Measurements from ENCODE around the gene BCL11B. TPM values are rescaled to one million over a fixed set of nuclear protein-coding genes. Genes with fewer than 3 reads are reported as not detected.

Gene BCL11B
- polyA plus RNA-seq, 1 donor = 1.4 TPM

DNA sequence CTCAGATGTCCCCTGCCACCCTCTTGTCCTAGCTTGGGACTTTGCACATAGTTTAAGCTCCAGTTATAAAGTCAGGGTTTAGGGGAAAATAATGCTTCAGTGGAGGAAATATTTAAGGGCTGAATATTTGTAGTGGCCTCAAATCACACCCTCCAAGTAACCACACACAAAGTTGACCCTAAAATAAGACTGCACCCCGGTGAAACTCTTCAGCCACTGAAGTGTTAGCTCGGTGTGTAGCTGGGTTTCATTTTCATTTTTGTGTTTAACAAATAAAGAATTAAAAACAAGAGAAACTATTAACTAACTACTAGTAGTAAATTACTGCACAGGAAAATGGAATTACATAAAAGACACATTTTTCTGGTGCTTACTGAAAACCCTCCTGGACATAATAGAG, 14.8 kb upstream of the BCL11B start:
- DNase-seq = no peak

- DNase-seq = no peak
Observed at GRCh38 chr14:99284254-99285004, 12.4 kb upstream of the BCL11B start.

GRCh38 chr14:99282261-99283050, 10.5 kb upstream of the BCL11B start:
- no peak for DNase-seq

- no peak for DNase-seq
Observed at GRCh38 chr14:99281396-99281795, 9.4 kb upstream of the BCL11B start.

DNA sequence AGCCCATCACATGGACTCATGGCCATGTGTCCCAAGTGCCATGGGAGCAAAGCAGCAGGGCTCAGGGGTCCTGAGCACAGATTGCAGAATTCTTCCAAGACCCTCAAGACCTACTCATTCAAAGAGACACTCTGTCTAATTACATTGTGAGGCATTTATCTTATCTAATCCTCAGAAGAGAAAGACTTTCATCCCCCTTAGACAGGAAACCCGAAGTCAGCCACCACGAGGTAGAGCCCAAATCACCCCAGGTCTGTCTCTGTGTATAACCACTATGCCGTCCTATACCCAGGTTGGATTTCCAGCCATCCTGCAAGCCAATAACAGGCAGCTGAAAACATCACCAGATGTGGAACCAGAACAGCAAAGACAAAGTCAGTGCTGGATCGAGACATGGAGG, 8.9 kb upstream of the BCL11B start:
- no peak for DNase-seq

DNA sequence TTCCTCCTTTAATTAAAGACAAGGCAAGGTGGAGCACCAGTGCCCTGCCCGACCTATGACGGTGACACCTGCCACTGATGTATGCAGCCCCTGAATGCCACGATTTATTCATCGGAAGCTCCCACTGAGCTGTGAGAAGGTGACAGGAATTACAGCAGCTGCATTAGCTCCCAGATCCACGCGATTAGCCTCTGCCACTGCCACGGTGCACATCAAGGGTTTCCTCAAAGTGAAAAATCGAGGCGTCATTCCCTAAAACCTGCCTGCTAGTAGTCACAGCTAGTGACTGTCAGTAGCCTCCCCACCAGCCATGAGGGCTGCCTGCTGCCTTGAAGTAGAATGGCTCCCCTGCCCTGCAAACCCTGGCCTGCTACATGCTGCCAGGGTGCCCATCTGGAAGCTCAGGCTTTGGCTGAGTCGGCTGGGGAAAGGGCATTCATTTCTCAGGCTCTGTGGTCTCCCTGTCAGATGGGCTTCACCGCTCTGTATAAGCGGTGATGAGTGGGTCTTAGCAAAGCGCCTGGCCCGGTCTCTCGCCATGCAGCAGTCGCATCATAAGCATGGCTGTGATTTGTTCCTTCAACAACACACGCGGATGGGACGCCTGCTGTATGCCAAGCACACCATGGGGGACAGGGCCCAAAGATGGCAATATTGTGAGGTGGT, 8.2 kb upstream of the BCL11B start:
- DNase-seq = no peak

DNA sequence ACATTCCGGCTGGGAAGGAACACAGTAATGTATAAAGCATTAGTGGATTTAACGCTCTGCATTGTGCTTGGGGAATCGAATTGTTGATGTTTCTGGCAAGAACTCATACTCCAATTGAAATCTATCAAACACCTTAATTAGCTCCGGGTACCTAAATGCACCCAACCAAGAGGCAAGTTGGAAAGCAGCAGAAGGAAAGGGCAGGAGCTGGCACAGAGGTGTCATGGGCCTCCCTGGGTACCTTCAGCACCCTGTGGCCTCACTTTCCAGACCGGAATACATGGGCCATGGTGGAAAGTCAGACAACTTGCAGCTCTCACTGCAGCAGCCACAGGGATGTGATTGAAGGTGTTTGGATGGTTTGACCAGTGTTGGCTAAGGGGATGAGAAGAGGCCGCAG, 6.8 kb upstream of the BCL11B start:
- no peak for DNase-seq

- no peak for DNase-seq
Observed at GRCh38 chr14:99277530-99277929, 5.5 kb upstream of the BCL11B start.

- DNase-seq = no peak
Observed at GRCh38 chr14:99276482-99276881, 4.5 kb upstream of the BCL11B start.

- no peak for DNase-seq
Observed at GRCh38 chr14:99275222-99275584, 3.2 kb upstream of the BCL11B start.

- peak; percentile 80 for DNase-seq
Observed at GRCh38 chr14:99274346-99275221, 2.6 kb upstream of the BCL11B start.

DNA sequence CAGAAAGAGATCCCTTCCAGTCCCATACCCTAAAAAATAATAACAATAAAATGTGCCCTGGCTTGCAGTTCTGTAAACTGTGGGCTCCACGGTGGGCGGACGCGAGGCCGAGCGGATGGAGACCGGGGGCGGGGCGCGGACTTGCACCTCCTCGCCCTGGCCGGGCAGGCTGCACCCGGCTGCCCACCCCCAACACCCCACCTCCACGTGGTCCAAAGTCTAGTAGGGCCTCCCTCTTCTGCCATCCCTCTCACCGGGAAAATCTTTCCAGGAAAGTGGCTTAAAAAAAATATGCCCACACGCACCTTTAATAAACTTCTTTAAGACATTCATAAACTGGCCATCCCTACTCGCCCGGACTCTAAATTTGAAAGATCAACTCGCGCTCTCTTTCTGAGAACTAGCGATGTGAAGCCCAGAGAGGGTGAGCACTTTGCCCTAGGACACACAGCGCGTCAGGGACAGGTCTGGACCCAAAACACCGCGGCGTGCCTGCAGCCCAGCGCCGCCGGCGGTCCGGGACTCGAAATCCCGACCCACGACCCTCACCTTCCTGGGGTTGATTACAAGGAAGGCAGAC, 1.9 kb upstream of the BCL11B start:
- no peak for DNase-seq

DNA sequence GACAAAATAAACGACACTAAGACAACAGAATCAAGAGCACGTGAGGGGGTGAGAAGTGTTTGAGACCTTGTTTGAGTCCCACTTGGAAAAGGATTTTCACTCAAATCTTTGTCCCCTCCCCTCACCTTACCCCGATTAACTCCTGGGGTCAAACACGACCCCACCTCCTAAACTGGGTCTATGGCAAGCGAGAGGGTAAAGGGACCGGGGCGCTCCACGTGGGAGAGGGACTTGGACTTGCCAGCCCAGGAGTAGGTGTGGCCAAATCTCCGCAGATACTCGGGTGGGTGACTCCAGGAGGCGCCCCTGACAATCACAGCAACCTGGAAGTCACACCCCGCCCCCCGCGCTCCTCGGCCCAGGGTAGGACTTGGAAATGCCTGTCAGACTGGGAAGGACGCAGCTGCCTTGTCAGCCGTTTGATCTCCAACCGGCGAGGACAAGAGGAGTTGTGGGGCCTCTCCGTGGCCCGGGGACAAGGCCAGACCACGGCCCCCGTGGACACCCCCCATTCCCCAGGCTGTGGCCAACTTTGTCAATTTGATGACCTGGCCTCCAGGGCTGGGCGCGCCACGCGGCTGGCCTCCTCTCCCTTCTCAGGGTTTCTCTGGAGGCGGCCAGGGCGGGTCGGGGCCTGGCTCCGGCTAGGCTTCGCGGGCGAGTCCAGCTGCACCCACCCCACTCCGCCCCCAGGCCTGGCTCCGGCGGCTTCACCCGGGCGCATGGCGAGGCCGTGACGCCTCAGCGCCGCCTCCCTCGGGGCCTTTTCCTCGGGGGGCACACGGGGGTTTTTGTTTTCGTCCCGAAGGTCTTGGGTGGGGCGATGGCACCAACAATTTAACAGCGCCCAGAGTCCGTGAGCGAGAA, 1.1 kb upstream of the BCL11B start:
- DNase-seq = no peak

DNA sequence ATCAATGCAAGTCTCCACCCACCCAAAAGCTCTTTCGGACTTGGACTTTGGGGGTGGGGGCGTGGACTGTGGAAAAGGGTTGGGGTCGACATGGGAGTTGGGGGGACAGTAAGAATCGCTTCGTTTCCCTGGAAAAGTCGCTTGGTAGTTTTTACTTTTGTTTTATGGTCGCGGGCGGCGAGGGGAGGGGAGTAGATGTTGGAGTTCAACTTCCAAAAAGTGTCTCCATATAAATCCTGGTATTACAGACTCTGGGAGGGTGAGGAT, 568 bp upstream of the BCL11B start:
- DNase-seq = no peak

DNA sequence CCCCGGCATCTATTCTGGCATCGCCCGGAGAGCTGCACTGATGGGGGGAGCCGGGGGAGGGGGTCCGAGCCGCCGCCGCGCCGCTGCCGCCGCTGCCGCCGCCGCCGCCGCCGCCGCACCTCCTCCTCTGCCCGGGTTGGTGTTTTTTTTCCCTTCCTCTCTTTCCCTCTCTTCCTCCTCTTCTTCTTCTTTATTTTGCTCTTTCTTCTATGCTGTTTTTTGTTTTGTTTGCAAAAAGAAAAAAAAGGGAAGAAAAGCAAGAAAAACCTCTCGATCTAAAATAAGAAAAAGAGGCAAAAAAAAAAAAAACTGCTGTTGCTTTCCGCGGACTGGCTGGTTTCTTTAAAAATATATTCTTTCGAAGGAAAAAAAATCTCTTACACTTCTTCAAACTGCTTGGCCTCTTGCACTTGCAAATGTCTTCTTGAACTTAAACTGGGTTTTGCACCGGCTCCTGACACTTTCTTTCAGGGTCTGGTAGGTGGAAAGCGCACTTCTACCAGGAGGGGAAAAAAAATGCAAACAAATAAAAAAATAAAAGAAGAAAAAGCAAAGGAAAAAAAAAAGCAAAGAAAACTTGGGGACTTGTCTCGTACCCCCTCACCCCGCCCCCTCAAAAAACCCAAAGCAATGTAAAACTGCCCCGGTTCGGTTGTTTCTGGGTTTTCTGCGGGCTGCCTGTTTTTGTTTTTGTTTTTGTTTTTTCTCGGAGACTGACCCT, 616 bp downstream of the BCL11B start:
- no peak for DNase-seq

DNA sequence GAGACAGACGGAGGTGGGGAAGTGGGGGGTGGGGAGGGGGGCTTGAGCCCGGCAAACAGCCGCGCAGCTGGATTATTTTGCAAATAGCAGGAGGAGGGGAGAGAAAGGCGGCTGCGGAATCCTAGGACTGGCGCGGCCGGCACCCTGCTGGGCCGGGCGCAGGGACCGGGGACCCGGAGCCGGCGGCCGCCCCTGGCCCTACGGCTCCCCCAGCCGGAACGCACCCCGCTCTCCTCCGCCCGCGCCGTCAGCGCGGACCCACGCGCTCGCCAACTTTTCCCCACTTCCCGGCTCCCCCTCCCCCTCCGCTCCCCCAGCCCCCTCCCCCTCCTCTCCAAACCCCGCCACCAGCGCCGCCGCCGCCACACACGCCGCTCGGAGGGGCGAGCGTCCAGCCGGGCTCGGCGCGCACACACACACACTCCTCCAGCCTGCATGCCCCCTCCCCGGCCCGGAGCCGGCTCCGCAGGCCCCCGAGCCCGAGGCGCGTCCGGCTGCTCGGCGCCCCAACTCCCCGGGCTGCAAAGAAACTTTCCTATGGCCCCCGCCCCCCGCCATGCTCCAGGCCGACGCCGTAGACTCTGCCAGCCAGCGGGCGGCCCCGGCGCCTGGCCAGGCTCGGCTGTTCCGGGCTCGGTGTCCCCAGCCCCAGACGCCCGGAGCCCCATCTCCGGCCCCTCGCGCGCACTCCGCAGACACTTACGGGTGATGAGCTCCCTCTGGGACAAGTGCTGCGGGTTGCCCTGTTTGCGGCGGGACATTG, 1.4 kb downstream of the BCL11B start:
- DNase-seq = no peak

GRCh38 chr14:99268810-99269707, 2.9 kb downstream of the BCL11B start:
- DNase-seq = no peak

DNA sequence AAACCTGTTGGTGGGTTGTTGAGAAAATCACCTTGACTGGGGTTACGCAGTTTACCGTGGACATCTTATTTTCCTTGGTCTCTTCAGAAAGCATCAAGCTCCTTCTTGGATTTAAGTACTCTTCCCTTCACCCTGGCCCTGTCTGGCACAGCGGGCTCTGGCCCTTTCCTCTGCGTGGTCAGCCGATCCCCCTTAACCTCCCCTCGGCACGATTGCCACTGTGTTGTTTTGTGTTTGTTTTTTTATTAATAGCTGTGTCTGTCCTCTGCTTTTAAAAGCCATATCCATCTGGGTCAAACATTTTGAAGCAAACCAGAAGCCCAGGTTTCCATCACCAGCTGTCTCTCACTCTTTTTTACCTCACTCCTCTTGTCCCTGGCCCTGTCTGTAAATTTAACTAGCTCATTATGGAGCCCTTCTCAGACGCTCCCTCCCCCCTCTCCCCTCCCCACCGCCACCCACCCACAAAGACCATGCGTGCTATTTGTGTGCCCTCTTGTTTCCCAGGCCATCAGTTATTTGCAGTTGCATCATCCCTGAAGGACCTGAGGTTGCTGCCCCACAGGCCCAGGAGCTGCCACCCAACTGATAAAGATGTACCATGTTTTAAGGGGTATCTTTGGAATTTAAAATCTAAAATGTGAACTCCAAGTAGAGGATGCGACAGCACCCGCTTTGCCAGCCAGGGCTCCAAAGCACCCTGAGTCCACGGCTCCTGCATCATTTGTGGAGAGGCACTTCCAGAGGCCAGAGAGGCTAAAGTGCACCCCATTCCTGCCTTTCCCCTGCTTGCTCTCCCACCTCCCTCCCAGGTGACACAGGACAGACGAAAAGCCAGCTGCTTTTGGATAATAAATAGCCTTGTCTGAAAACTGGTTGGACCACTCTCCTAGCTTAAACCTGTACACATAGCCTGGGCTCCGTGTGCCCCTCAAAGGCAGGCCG, 3.9 kb downstream of the BCL11B start:
- DNase-seq = no peak

All from hindlimb muscle (tissue), 1 donor.